ENCODE measurements around the gene C1R. TPM values are rescaled to one million over a fixed set of nuclear protein-coding genes. Genes with fewer than 3 reads are reported as not detected.

C1R gene
- total RNA-seq (2021; ENCODE audit: unreplicated experiment) = 1.3 TPM
- polyA plus RNA-seq (2012; ENCODE audit: insufficient read length) = 1.8 TPM
- Bru-seq, nascent RNA = percentile 19 among the genes with signal in this experiment
- BruChase-seq, experiment 1, labeled RNA remaining after a 2-hour chase = percentile 28 among the genes with signal in this experiment
- percentile 35 among the genes with signal in this experiment for BruChase-seq, experiment 2, labeled RNA remaining after a 6-hour chase
- long read RNA-seq, partial matches to known transcripts = 0 of 3 reads
- long read RNA-seq, other reads (novel, unspliced or antisense) = 1 of 3 reads

DNA sequence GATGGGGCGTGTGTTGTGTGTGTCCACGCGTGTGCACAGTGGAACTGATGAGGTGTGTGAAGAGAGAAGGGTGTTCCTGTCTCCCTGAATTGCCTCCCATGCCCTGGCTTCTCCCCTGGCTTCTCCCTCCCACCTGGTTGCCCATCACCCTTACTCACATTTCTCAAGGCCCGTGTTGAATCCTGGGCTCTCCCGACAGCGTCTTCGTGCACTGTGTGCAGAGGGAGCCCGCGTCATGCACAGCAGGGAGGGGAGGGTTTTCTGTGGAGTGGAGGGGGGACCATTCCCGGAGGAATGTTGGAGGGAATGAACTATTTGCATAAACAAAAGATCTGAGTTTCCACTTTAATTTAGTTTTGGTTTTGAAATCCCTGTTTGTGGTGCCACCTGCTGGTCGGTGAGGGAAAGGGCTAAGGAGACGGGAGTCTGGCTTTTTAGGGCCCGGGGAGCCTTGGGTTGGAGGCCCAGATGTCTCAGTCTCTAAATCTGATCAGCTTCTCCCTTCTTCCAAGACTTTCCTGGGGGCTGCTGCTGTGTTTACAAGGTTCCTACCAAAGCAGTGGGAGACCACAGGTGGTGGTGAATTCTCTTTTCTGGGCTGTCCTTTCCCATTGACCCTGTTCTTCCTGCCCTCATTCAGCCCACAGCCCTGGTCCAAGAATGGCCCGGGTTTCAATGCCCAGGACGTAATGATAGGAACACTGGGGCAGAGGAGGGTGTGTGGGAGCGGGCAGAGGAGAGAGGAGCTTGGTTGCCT lies at the start of gene C1R:
Gene C1R, minus strand, starts transcription at position 217 of the 757 bp plus-strand sequence. Its CDS starts 57 bp downstream, at position 160.
- Histone ChIP-seq H3K27ac (ENCODE audit: low read length) (0 out of 2 replicates have a peak within 1 kb of the TSS, but pooled peaks have one; percentile 34), H3K4me1 (ENCODE audit: control insufficient read depth, insufficient read depth, low read length) (no peaks in the 10 kb centered on the region), H3K36me3 (ENCODE audit: control insufficient read depth, insufficient read depth, low read length) (no peaks in the 10 kb centered on the region), H3K4me3 (ENCODE audit: low read depth in 2 of 2, low read length in 2 of 2) (peak within 1 kb of the TSS; percentile 26 to 48), H3K9me3 (ENCODE audit: control insufficient read depth, insufficient read depth, low read depth, low read length) (no peaks in the 10 kb centered on the region), H3K27me3 (ENCODE audit: control insufficient read depth, insufficient read depth, low read length) (no peaks in the 10 kb centered on the region)
- BruUV-seq (replicated peaks) = no TSS peak
- CTCF ChIA-PET = interaction anchor here (0.8 kb wide), 1 partner anchor 17 kb away, joined by 3 read pairs; the partner anchor contains the start of gene C1RL
- in situ Hi-C loops (cut with HindIII; ENCODE audit: low pct_unique_long_range_greater_than_20kb, low sequenced_read_pairs) (no loop called here), intact Hi-C loops (cut with micrococcal nuclease; ENCODE audit: unreplicated experiment) (no loop called here)
- TF ChIP-seq TCF7L2 (IDR thresholded peaks at IDR 0.05; ENCODE audit: low read depth, low read length) = no peak
- no peak for TF ChIP-seq SIN3A (IDR thresholded peaks at IDR 0.05; ENCODE audit: borderline replicate concordance, insufficient read depth, low read depth, low read length)
- TF ChIP-seq, protein P1, sequence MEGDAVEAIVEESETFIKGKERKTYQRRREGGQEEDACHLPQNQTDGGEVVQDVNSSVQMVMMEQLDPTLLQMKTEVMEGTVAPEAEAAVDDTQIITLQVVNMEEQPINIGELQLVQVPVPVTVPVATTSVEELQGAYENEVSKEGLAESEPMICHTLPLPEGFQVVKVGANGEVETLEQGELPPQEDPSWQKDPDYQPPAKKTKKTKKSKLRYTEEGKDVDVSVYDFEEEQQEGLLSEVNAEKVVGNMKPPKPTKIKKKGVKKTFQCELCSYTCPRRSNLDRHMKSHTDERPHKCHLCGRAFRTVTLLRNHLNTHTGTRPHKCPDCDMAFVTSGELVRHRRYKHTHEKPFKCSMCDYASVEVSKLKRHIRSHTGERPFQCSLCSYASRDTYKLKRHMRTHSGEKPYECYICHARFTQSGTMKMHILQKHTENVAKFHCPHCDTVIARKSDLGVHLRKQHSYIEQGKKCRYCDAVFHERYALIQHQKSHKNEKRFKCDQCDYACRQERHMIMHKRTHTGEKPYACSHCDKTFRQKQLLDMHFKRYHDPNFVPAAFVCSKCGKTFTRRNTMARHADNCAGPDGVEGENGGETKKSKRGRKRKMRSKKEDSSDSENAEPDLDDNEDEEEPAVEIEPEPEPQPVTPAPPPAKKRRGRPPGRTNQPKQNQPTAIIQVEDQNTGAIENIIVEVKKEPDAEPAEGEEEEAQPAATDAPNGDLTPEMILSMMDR (IDR thresholded peaks at IDR 0.05) = peak; percentile 88
- TF ChIP-seq POLR2AphosphoS5 (IDR thresholded peaks at IDR 0.05; ENCODE audit: low read depth, low read length) = no peak
- TF ChIP-seq, protein P2, sequence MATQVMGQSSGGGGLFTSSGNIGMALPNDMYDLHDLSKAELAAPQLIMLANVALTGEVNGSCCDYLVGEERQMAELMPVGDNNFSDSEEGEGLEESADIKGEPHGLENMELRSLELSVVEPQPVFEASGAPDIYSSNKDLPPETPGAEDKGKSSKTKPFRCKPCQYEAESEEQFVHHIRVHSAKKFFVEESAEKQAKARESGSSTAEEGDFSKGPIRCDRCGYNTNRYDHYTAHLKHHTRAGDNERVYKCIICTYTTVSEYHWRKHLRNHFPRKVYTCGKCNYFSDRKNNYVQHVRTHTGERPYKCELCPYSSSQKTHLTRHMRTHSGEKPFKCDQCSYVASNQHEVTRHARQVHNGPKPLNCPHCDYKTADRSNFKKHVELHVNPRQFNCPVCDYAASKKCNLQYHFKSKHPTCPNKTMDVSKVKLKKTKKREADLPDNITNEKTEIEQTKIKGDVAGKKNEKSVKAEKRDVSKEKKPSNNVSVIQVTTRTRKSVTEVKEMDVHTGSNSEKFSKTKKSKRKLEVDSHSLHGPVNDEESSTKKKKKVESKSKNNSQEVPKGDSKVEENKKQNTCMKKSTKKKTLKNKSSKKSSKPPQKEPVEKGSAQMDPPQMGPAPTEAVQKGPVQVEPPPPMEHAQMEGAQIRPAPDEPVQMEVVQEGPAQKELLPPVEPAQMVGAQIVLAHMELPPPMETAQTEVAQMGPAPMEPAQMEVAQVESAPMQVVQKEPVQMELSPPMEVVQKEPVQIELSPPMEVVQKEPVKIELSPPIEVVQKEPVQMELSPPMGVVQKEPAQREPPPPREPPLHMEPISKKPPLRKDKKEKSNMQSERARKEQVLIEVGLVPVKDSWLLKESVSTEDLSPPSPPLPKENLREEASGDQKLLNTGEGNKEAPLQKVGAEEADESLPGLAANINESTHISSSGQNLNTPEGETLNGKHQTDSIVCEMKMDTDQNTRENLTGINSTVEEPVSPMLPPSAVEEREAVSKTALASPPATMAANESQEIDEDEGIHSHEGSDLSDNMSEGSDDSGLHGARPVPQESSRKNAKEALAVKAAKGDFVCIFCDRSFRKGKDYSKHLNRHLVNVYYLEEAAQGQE (IDR thresholded peaks at IDR 0.05; ENCODE audit: insufficient read depth in 1 of 2, low read depth in 2 of 2, low read length in 1 of 2) = no peak
- ATAC-seq = peak; percentile 74
- POLR2A ChIA-PET = no interaction called here
- peak; percentile 24 for DNase-seq (ENCODE audit: low read depth, low spot score)

DNA sequence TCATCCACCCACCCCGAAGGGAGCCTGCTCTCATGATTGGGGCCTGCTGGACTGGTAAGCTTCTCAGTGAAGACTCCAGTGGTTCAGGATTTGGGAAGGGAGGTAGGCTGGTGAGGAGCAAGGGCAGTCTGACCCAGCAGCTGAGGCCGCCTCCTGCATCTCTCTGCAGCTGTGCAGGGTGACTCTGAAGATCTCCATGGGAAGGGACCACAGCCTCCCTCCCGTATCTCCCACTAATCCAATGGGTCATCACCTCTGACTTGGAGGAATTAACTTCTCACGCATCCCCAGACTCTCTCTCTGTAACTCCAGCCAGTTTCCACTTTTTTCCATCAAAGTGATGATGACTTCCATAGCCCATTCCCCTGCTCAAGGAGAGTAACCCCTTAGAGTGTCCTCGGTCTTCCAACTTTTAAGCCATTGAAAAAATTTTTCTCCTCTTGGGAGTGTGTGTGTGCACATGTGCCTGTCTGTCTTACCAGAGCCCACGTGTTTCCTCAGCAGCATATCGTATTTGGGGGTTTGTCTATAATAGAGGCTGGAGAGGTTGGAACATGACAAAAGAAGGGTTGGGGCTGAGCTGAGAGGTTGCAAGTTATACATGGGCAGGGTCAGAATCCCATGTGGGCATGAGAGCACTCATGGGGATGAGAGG lies 49.2 kb upstream of the C1R start:
- DNase-seq (ENCODE audit: low read depth, low spot score) (no peak), ATAC-seq (no peak)
- no TSS peak for BruUV-seq (replicated peaks)
- intact Hi-C loops (cut with micrococcal nuclease; ENCODE audit: unreplicated experiment) = loop anchor here (5.0 kb wide), 2 partner anchors 46 to 496 kb away; partner anchors contain the start of gene PEX5
- H3K36me3 ChIP-seq (ENCODE audit: control insufficient read depth, insufficient read depth, low read length) = no peaks in the 10 kb centered on the region
- in situ Hi-C loops (cut with HindIII; ENCODE audit: low pct_unique_long_range_greater_than_20kb, low sequenced_read_pairs) = no loop called here
- TF ChIP-seq SIN3A (IDR thresholded peaks at IDR 0.05; ENCODE audit: borderline replicate concordance, insufficient read depth, low read depth, low read length) (no peak), TCF7L2 (IDR thresholded peaks at IDR 0.05; ENCODE audit: low read depth, low read length) (no peak), POLR2AphosphoS5 (IDR thresholded peaks at IDR 0.05; ENCODE audit: low read depth, low read length) (no peak)
- TF ChIP-seq, protein P2 (IDR thresholded peaks at IDR 0.05; ENCODE audit: insufficient read depth in 1 of 2, low read depth in 2 of 2, low read length in 1 of 2) = no peak
- TF ChIP-seq, protein P1 (IDR thresholded peaks at IDR 0.05) = no peak
- POLR2A ChIA-PET = no interaction called here
- H3K4me1 ChIP-seq (ENCODE audit: control insufficient read depth, insufficient read depth, low read length) = no peaks in the 10 kb centered on the region
- no peak overlapping the region for H3K4me3 ChIP-seq (ENCODE audit: low read depth in 2 of 2, low read length in 2 of 2)
- H3K27me3 ChIP-seq (ENCODE audit: control insufficient read depth, insufficient read depth, low read length) = no peaks in the 10 kb centered on the region
- H3K27ac ChIP-seq (ENCODE audit: low read length) = no peak overlapping the region
- CTCF ChIA-PET = interaction anchor here (0.5 to 1.1 kb wide), 5 partner anchors 12 to 247 kb away, joined by 3 to 8 read pairs (median 4); partner anchors contain the start of gene CLSTN3
- no peaks in the 10 kb centered on the region for H3K9me3 ChIP-seq (ENCODE audit: control insufficient read depth, insufficient read depth, low read depth, low read length)

Data from Panc1 (cell line).